GM21390 (cell line): ENCODE measurements around the gene ZNF619.

Experiments
- ATAC-seq: cut with Tn5 transposase; IDR thresholded peaks from one replicate; pipeline ENCODE4 v1.9.1; 2021; ENCODE audit not compliant: unreplicated experiment

ZNF619 gene

GRCh38 chr3:40464339-40465110 is 12.4 kb upstream of the ZNF619 start:
- ATAC-seq = no peak

GRCh38 chr3:40465111-40465407 is 11.9 kb upstream of the ZNF619 start:
- no peak for ATAC-seq

- no peak for ATAC-seq
Observed at GRCh38 chr3:40465456-40465855, 11.5 kb upstream of the ZNF619 start.

GRCh38 chr3:40468018-40468417 is 8.9 kb upstream of the ZNF619 start:
- no peak for ATAC-seq

GRCh38 chr3:40470701-40471100 is 6.2 kb upstream of the ZNF619 start:
- ATAC-seq = no peak

- ATAC-seq = no peak
Observed at GRCh38 chr3:40477666-40478065, 744 bp downstream of the ZNF619 start.

GRCh38 chr3:40487172-40487571 is 10.2 kb downstream of the ZNF619 start:
- ATAC-seq = no peak

GRCh38 chr3:40490916-40491315 is 14.0 kb downstream of the ZNF619 start:
- ATAC-seq = no peak

GRCh38 chr3:40494698-40495097 is 17.8 kb downstream of the ZNF619 start:
- no peak for ATAC-seq

- ATAC-seq = no peak
Observed at GRCh38 chr3:40497288-40497687, 20.4 kb downstream of the ZNF619 start.

- ATAC-seq = no peak
Observed at GRCh38 chr3:40499952-40500351, 23.0 kb downstream of the ZNF619 start.

GRCh38 chr3:40502034-40502433 is 25.1 kb downstream of the ZNF619 start:
- ATAC-seq = no peak

GRCh38 chr3:40504636-40505430 is 27.9 kb downstream of the ZNF619 start:
- ATAC-seq = no peak

GRCh38 chr3:40505599-40506462 is 28.9 kb downstream of the ZNF619 start, which contains the start of gene ZNF620:
ZNF620 (plus strand) TSS chr3:40506039; CDS start chr3:40506353, 314 bp downstream.
- ATAC-seq = peak; percentile 82

- no peak for ATAC-seq
Observed at GRCh38 chr3:40511031-40511718, 34.3 kb downstream of the ZNF619 start.

- ATAC-seq = no peak
Observed at GRCh38 chr3:40516201-40516600, 39.3 kb downstream of the ZNF619 start.

- ATAC-seq = no peak
Observed at GRCh38 chr3:40518067-40518466, 41.1 kb downstream of the ZNF619 start.

GRCh38 chr3:40518848-40519247 is 41.9 kb downstream of the ZNF619 start:
- no peak for ATAC-seq

- no peak for ATAC-seq
Observed at GRCh38 chr3:40521254-40521653, 44.3 kb downstream of the ZNF619 start.

- ATAC-seq = no peak
Observed at GRCh38 chr3:40523781-40524180, 46.9 kb downstream of the ZNF619 start.

GRCh38 chr3:40524222-40524567 is 47.3 kb downstream of the ZNF619 start:
- ATAC-seq = peak; percentile 10
